MM.1S (cell line): ENCODE results near the gene HCN1.

Experiments used
- DNase-seq: peaks from one replicate; pipeline ENCODE4 v3.0.0-alpha.2; 2015
- H2AFZ ChIP-seq: fragments of 300-600 bp; sonication (generic); 2 replicates; pipeline ENCODE4 v1.6.0; 2016; ENCODE audit warnings: antibody characterized with exemption, low read length
- H3F3A ChIP-seq: fragments of 300-600 bp; sonication (generic); 2 replicates; pipeline ENCODE4 v1.6.1; 2016; ENCODE audit warnings: mild to moderate bottlenecking, antibody characterized with exemption, low read length, moderate library complexity, mixed read lengths; ENCODE audit not compliant: insufficient read depth
- H3K27ac ChIP-seq: fragments of 300-600 bp; sonication (generic); 2 replicates; pipeline ENCODE4 v1.5.1; 2016; ENCODE audit warnings: mild to moderate bottlenecking, low read length
- H3K27me3 ChIP-seq: fragments of 300-600 bp; sonication (generic); replicated peaks from 2 replicates; pipeline ENCODE4 v1.6.0; 2016; ENCODE audit warnings: low read length; ENCODE audit not compliant: insufficient read depth
- H3K36me3 ChIP-seq: fragments of 300-600 bp; sonication (generic); replicated peaks from 2 replicates; pipeline ENCODE4 v1.6.1; 2016; ENCODE audit warnings: mild to moderate bottlenecking, low read length, mixed read lengths; ENCODE audit not compliant: insufficient read depth
- H3K4me1 ChIP-seq: fragments of 300-600 bp; sonication (generic); 2 replicates; pipeline ENCODE4 v1.6.1; 2016; ENCODE audit warnings: low read length, mixed read lengths
- H3K4me2 ChIP-seq: fragments of 300-600 bp; sonication (generic); 2 replicates; pipeline ENCODE4 v1.6.0; 2016; ENCODE audit warnings: low read depth, low read length
- H3K4me3 ChIP-seq: fragments of 300-600 bp; sonication (generic); 2 replicates; pipeline ENCODE4 v1.5.1; 2016; ENCODE audit warnings: low read length, mixed read lengths
- H3K79me2 ChIP-seq: fragments of 300-600 bp; sonication (generic); 2 replicates; pipeline ENCODE4 v1.6.1; 2016; ENCODE audit warnings: mixed run types, low read length, mixed read lengths
- H3K9ac ChIP-seq: fragments of 300-600 bp; sonication (generic); 2 replicates; pipeline ENCODE4 v1.6.1; 2016; ENCODE audit warnings: low read length, mixed read lengths
- H3K9me2 ChIP-seq: fragments of 300-600 bp; sonication (generic); replicated peaks from 2 replicates; pipeline ENCODE4 v1.6.1; 2016; ENCODE audit warnings: mild to moderate bottlenecking, low read length, mixed read lengths; ENCODE audit not compliant: insufficient read depth
- H3K9me3 ChIP-seq: fragments of 300-600 bp; sonication (generic); replicated peaks from 2 replicates; pipeline ENCODE4 v1.6.1; 2016; ENCODE audit warnings: mild to moderate bottlenecking, low read length, mixed read lengths; ENCODE audit not compliant: insufficient read depth
- H4K20me1 ChIP-seq: fragments of 300-600 bp; sonication (generic); 2 replicates; pipeline ENCODE4 v1.6.1; 2016; ENCODE audit warnings: mild to moderate bottlenecking, low read length, moderate library complexity, mixed read lengths; ENCODE audit not compliant: insufficient read depth
- EZH2 ChIP-seq: fragments of 300-600 bp; sonication (generic); optimal IDR thresholded peaks from 2 replicates; pipeline ENCODE3; 2017; ENCODE audit warnings: low read depth, mild to moderate bottlenecking, antibody characterized with exemption, low read length, mixed read lengths
- EZH2phosphoT487 ChIP-seq: fragments of 300-600 bp; sonication (generic); IDR thresholded peaks from 2 replicates; pipeline ENCODE4 v1.6.1; 2018; ENCODE audit warnings: antibody characterized with exemption, low read length
- TF ChIP-seq, protein P1 (sequence below): fragments of 300-600 bp; sonication (generic); IDR thresholded peaks from 2 replicates; pipeline ENCODE4 v1.5.1; 2016; ENCODE audit warnings: antibody characterized with exemption, low read length, mixed read lengths

Gene HCN1

GRCh38 chr5:45414620-45415573 is 281.3 kb downstream of the HCN1 start:
- H3K27ac ChIP-seq: no peak overlapping the region
- no peak overlapping the region for H2AFZ ChIP-seq
- H3K9me2 ChIP-seq: no peaks in the 10 kb centered on the region
- H3F3A ChIP-seq: no peaks in the 10 kb centered on the region
- no peak overlapping the region for H3K4me3 ChIP-seq
- TF ChIP-seq EZH2phosphoT487: no peak
- TF ChIP-seq, protein P1, sequence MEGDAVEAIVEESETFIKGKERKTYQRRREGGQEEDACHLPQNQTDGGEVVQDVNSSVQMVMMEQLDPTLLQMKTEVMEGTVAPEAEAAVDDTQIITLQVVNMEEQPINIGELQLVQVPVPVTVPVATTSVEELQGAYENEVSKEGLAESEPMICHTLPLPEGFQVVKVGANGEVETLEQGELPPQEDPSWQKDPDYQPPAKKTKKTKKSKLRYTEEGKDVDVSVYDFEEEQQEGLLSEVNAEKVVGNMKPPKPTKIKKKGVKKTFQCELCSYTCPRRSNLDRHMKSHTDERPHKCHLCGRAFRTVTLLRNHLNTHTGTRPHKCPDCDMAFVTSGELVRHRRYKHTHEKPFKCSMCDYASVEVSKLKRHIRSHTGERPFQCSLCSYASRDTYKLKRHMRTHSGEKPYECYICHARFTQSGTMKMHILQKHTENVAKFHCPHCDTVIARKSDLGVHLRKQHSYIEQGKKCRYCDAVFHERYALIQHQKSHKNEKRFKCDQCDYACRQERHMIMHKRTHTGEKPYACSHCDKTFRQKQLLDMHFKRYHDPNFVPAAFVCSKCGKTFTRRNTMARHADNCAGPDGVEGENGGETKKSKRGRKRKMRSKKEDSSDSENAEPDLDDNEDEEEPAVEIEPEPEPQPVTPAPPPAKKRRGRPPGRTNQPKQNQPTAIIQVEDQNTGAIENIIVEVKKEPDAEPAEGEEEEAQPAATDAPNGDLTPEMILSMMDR: no peak
- no peak for TF ChIP-seq EZH2
- H4K20me1 ChIP-seq: no peaks in the 10 kb centered on the region
- no peaks in the 10 kb centered on the region for H3K79me2 ChIP-seq
- DNase-seq: no peak
- H3K36me3 ChIP-seq: no peaks in the 10 kb centered on the region
- H3K4me2 ChIP-seq: no peak overlapping the region
- no peak overlapping the region for H3K9ac ChIP-seq
- no peaks in the 10 kb centered on the region for H3K4me1 ChIP-seq
- H3K9me3 ChIP-seq: no peaks in the 10 kb centered on the region
- H3K27me3 ChIP-seq: no peaks in the 10 kb centered on the region

DNA sequence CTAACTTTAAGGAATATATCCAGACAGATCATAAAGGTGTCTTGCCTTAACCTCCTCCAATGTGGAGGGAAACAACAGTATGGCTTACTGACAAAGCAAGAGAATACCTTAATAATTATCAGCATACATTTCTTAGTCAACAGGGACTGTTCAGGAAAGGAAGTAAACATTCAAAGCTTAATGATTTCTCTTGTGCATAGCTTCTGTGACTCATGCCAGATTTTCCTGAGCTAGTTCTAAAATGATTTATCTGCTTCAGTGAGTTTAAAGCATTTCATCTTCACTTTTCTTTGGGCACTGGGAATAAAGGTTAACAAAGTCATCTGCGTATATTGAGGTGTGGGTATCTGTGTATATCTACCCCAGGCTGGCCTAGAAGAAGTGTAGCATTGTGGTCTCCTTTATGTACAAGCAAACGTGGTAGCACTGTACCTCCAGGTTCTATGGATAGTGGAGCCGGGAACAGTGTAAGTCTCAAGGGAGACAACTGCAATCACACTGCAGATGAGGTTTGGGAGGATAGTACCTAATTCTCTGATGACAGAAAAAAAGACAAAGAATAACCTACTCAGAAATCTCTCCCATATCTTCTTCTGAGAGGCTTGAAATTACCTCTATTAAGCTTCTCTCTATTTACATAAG is 284.1 kb downstream of the HCN1 start:
- H3K27ac ChIP-seq: no peak overlapping the region
- no peaks in the 10 kb centered on the region for H3K79me2 ChIP-seq
- H3K9me2 ChIP-seq: no peaks in the 10 kb centered on the region
- H3F3A ChIP-seq: no peaks in the 10 kb centered on the region
- no peaks in the 10 kb centered on the region for H4K20me1 ChIP-seq
- TF ChIP-seq EZH2phosphoT487 (no peak), EZH2 (no peak)
- TF ChIP-seq, protein P1: no peak
- no peak overlapping the region for H3K4me2 ChIP-seq
- no peaks in the 10 kb centered on the region for H3K27me3 ChIP-seq
- no peaks in the 10 kb centered on the region for H3K36me3 ChIP-seq
- no peaks in the 10 kb centered on the region for H3K9me3 ChIP-seq
- H3K9ac ChIP-seq: no peak overlapping the region
- H3K4me1 ChIP-seq: no peaks in the 10 kb centered on the region
- H2AFZ ChIP-seq: no peak overlapping the region
- H3K4me3 ChIP-seq: no peak overlapping the region
- DNase-seq: no peak

DNA sequence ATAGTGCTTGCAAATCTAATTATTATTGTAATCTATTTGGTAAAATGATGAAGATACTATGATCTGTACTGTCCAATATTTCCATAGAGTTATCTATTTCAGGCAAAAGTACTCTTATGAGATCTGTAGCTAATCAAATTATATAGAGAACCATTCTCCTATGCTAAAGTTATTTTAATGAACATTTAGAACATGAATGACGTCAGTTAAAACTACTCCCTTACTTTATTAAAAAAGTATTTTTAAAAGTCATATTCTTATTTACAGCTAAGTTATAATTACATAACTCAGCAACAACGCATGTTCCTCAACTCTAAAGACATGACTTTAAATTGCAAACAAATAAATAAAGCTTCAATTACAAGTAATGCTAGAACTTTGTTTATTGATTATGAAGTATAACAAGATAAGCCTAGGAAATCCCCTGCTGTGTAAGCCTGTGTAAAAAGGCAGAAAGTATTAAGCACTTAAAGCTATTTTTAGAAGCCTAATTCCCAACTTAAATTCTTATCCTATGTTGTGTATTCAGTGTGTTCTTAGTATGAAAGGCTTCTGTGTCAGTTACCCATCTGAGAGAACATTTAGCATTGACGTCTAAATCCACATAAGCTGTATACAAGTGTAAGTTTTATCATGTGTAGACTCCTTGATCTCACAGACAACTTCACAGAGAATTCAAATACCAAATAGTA is 285.7 kb downstream of the HCN1 start:
- no peaks in the 10 kb centered on the region for H3K4me1 ChIP-seq
- H3K36me3 ChIP-seq: no peaks in the 10 kb centered on the region
- H3K9me3 ChIP-seq: no peaks in the 10 kb centered on the region
- no peak overlapping the region for H3K9ac ChIP-seq
- no peaks in the 10 kb centered on the region for H4K20me1 ChIP-seq
- H3K79me2 ChIP-seq: no peaks in the 10 kb centered on the region
- no peak overlapping the region for H2AFZ ChIP-seq
- DNase-seq: no peak
- no peaks in the 10 kb centered on the region for H3K27me3 ChIP-seq
- H3K27ac ChIP-seq: no peak overlapping the region
- no peak overlapping the region for H3K4me3 ChIP-seq
- TF ChIP-seq EZH2: no peak
- TF ChIP-seq, protein P1: no peak
- no peak for TF ChIP-seq EZH2phosphoT487
- H3K9me2 ChIP-seq: no peaks in the 10 kb centered on the region
- no peaks in the 10 kb centered on the region for H3F3A ChIP-seq
- H3K4me2 ChIP-seq: no peak overlapping the region
